Measurements from ENCODE around the gene FXYD5. TPM values are rescaled to one million over a fixed set of nuclear protein-coding genes. Genes with fewer than 3 reads are reported as not detected.

FXYD5 gene
- total RNA-seq, 1 experiment from 2014 or later = 181 TPM

DNA sequence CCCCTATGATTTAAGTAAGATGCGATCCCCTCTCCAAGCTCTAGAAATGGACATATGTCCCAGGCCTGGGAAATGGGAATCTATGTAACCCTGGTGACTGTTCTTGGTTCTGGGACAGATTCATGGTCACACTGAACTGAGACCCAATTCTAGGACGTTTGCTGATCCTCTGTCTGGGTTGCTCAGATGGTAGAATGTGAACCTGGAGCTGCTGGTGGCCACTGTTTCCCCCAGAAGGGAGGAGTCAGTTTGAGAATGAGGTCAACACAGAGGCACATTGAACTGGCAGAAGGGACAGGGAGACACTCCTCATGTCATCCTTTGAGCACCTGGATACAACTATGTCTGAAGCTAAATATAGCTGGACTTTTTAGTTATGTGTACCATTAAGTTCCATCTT lies 44.9 kb downstream of the FXYD5 start:
- no peak overlapping the region for H3K4me3 ChIP-seq
- TF ChIP-seq, protein P1, sequence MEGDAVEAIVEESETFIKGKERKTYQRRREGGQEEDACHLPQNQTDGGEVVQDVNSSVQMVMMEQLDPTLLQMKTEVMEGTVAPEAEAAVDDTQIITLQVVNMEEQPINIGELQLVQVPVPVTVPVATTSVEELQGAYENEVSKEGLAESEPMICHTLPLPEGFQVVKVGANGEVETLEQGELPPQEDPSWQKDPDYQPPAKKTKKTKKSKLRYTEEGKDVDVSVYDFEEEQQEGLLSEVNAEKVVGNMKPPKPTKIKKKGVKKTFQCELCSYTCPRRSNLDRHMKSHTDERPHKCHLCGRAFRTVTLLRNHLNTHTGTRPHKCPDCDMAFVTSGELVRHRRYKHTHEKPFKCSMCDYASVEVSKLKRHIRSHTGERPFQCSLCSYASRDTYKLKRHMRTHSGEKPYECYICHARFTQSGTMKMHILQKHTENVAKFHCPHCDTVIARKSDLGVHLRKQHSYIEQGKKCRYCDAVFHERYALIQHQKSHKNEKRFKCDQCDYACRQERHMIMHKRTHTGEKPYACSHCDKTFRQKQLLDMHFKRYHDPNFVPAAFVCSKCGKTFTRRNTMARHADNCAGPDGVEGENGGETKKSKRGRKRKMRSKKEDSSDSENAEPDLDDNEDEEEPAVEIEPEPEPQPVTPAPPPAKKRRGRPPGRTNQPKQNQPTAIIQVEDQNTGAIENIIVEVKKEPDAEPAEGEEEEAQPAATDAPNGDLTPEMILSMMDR (conservative IDR thresholded peaks at IDR 0.05) = no peak
- no peak for TF ChIP-seq EZH2 (IDR thresholded peaks at IDR 0.05; ENCODE audit: low read depth)
- no peaks in the 10 kb centered on the region for H4K20me1 ChIP-seq (ENCODE audit: insufficient read depth)
- H3K9me3 ChIP-seq (ENCODE audit: insufficient read depth, low read depth) = no peaks in the 10 kb centered on the region; the same call in 1 of the 2 replicates
- no peak for DNase-seq
- no peaks in the 10 kb centered on the region for H3K79me2 ChIP-seq (ENCODE audit: low read depth)
- CTCF ChIA-PET = no interaction called here
- no peak overlapping the region for H3K4me2 ChIP-seq
- H3K27ac ChIP-seq = no peak overlapping the region
- H3F3A ChIP-seq (ENCODE audit: insufficient read depth, low read depth) = peaks cover 12% of the 10 kb centered on the region; the same call in 1 of the 2 replicates
- POLR2A ChIA-PET (ENCODE audit: unreplicated experiment) = no interaction called here
- no peaks in the 10 kb centered on the region for H3K36me3 ChIP-seq (ENCODE audit: low read depth)
- H3K27me3 ChIP-seq (ENCODE audit: insufficient read depth, low read depth) = no peaks in the 10 kb centered on the region
- BruUV-seq (replicated peaks) = no TSS peak
- no peak overlapping the region for H2AFZ ChIP-seq
- no peaks in the 10 kb centered on the region for H3K9me2 ChIP-seq (ENCODE audit: insufficient read depth)
- H3K4me1 ChIP-seq (replicated peaks; ENCODE audit: insufficient read depth) = no peaks in the 10 kb centered on the region
- intact Hi-C loops (cut with micrococcal nuclease; ENCODE audit: unreplicated experiment) = no loop called here

DNA sequence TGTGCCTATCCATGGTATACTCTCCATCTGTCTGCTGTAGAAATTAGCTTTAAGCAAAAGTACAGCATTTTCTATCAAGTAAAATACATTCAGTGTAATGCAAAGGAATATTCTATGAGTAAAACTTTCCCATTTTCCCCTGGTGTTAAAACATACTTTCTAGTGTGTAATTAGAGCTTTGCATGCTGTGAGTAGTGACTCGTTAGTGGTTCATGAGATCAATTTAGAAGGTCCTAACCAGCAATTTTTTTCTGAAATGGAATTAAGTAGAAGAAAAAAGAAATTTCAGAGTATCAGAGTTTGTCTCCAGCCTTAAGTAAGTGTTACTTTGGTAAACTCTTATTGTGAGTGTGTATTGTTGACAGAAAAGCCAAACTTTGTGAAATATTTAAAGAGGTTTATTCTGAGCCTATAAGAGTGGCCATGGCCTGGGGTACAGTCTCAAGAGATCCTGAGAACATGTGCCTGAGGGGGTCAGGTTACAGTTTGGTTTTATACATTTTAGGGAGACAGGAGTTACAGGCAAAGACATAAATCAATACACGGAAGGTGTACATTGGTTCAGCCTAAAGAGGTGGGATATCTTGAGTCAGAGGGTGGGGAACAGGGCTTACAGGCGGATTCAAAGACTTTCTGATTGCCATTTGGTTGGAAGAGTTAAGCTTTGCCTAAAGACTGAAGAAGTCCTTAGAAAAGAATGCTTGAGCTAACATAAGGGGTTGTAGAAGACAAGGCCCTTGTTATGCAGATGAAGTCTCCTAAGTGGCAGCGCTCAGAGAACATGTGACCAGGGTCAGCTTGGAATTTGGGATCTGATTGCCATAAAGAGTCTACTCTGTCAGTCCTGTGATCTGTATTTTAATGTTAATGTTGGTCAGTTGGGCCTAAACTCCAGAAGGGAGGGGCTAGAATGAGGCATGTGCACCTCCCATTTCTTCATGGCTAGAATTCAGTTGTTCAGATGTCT lies 48.5 kb downstream of the FXYD5 start:
- H3K27ac ChIP-seq = no peak overlapping the region
- no peak overlapping the region for H3K4me3 ChIP-seq
- TF ChIP-seq EZH2 (IDR thresholded peaks at IDR 0.05; ENCODE audit: low read depth) = no peak
- TF ChIP-seq, protein P1 (conservative IDR thresholded peaks at IDR 0.05) = no peak
- H4K20me1 ChIP-seq (ENCODE audit: insufficient read depth) = no peaks in the 10 kb centered on the region
- H3K4me1 ChIP-seq (replicated peaks; ENCODE audit: insufficient read depth) = peaks cover 12% of the 10 kb centered on the region
- no peaks in the 10 kb centered on the region for H3K9me3 ChIP-seq (ENCODE audit: insufficient read depth, low read depth)
- no TSS peak for BruUV-seq (replicated peaks)
- H3K36me3 ChIP-seq (ENCODE audit: low read depth) = no peaks in the 10 kb centered on the region
- H2AFZ ChIP-seq = no peak overlapping the region
- no peaks in the 10 kb centered on the region for H3K27me3 ChIP-seq (ENCODE audit: insufficient read depth, low read depth)
- no peak for DNase-seq
- intact Hi-C loops (cut with micrococcal nuclease; ENCODE audit: unreplicated experiment) = no loop called here
- ChIA-PET POLR2A (ENCODE audit: unreplicated experiment) (interaction anchor here (0.7 kb wide), 1 partner anchor 308 kb away, joined by 7 read pairs; no protein-coding TSS in a partner anchor), CTCF (no interaction called here)
- no peaks in the 10 kb centered on the region for H3K9me2 ChIP-seq (ENCODE audit: insufficient read depth)
- peaks cover 5% of the 10 kb centered on the region; the same call in 1 of the 2 replicates for H3F3A ChIP-seq (ENCODE audit: insufficient read depth, low read depth)
- H3K79me2 ChIP-seq (ENCODE audit: low read depth) = no peaks in the 10 kb centered on the region
- H3K4me2 ChIP-seq = no peak overlapping the region

DNA sequence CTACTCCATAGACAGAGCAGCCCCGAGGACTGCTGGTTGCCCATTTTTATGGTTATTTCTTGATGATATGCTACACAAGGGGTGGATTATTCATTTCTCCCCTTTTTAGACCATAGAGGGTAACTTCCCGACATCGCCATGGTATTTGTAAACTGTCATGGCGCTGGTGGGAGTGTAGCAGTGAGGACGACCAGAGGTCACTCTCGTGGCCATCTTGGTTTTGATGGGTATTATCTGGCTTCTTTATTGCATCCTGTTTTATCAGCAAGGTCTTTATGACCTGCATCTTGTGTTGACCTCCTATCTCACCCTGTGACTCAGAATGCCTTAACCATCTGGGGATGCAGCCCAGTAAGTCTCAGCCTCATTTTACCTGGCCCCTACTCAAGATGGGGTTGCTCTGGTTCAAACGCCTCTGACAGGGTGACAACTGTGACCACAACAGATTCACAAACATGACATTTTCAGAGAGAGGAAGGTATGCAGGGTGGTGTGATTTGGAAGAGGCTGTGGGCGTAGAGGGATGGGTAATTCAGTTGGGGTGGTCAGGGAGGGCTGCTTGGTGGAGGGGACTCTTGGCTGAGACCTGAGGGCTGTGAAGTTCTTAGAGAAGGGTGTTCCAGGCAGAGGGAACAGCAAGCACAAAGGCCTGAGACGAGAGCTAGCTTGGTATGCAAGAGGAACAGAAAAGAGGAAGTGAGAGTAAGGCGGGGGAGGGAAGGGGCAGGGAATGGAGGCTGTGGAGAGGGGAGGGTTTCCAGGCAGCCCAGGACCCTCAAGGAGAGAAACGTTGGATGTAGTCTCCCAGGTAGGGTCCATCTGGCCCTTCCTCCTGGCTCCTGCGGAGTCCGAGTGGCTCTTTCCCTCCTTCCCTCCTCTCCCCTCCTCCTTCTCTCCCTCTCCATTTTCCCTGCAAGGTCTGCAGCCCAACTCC lies 50.5 kb downstream of the FXYD5 start:
- Histone ChIP-seq H3K9me3 (ENCODE audit: insufficient read depth, low read depth) (no peaks in the 10 kb centered on the region), H2AFZ (no peak overlapping the region), H3K36me3 (ENCODE audit: low read depth) (no peaks in the 10 kb centered on the region), H3F3A (ENCODE audit: insufficient read depth, low read depth) (peaks cover 8% of the 10 kb centered on the region; the same call in 1 of the 2 replicates), H3K27me3 (ENCODE audit: insufficient read depth, low read depth) (no peaks in the 10 kb centered on the region), H3K4me3 (no peak overlapping the region), H3K4me1 (replicated peaks; ENCODE audit: insufficient read depth) (peaks cover 14% of the 10 kb centered on the region), H3K4me2 (no peak overlapping the region), H4K20me1 (ENCODE audit: insufficient read depth) (no peaks in the 10 kb centered on the region), H3K27ac (no peak overlapping the region), H3K9me2 (ENCODE audit: insufficient read depth) (no peaks in the 10 kb centered on the region), H3K79me2 (ENCODE audit: low read depth) (no peaks in the 10 kb centered on the region)
- BruUV-seq (replicated peaks) = no TSS peak
- intact Hi-C loops (cut with micrococcal nuclease; ENCODE audit: unreplicated experiment) = no loop called here
- ChIA-PET POLR2A (ENCODE audit: unreplicated experiment) (no interaction called here), CTCF (no interaction called here)
- no peak for TF ChIP-seq EZH2 (IDR thresholded peaks at IDR 0.05; ENCODE audit: low read depth)
- TF ChIP-seq, protein P1 (conservative IDR thresholded peaks at IDR 0.05) = no peak
- no peak for DNase-seq

All from PC-9 (cell line).